ENCODE results near the gene MICAL3.
"Not testable (repeated sequence)": the region's sequence is repeated elsewhere in the genome, so short reads cannot be mapped to it uniquely, and the experiment has no call there.

Gene MICAL3

DNA sequence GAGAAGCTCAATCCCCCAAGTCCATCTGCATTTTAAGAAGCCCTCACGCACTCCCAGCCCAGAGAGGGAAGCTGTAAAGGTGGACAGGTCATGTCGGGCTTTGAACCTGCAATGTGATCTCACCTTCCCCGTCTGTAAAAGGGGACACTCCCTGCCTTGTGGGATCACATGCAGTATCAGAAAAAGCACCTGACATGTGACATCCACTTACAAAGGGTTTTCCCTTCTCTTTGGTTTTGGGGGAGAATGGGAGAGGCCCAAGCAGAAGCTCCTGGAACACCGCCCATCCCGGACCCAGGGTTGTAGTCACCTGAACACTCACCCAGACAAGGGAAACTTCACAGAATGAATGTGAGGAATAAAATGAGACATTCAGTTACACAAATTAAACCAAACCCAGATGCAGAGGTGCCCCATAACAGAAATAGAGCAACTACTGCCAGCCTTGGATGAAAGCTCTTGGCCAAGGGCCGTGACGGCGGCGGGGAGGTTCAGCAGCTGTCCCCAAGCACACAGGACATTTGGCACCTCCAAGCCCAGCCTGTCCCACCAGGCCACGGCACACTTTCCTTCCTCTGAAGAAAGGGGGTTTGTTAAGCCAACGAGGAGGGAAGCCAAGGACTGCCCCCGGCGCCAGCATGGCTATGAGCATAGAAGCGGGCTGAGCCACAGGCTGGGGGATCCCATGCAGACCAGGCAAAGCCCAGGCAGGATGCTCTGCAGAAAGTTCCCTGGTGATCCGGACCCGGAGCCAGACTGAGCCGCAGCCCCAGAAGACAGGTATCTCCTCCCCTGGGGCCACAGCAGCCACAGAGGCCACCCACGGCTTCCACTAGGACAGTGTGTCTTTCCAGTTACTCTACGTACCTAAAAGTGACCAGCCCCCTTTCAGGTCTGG is 253.9 kb downstream of the MICAL3 start:
- CTCF ChIA-PET = interaction anchor here (1.1 kb wide), 1 partner anchor 306 kb away, joined by 3 read pairs; no protein-coding TSS in a partner anchor
- POLR2A ChIA-PET = no interaction called here
- no peak for DNase-seq (ENCODE audit: extremely low spot score)
- no peak for TF ChIP-seq FOXA1 (IDR thresholded peaks at IDR 0.05)
- TF ChIP-seq SP1 (IDR thresholded peaks at IDR 0.05) = no peak
- TF ChIP-seq ZNF384 (IDR thresholded peaks at IDR 0.05) = no peak
- no peak for TF ChIP-seq PKNOX1 (IDR thresholded peaks at IDR 0.05)
- no peak for TF ChIP-seq BHLHE40 (IDR thresholded peaks at IDR 0.05; ENCODE audit: borderline replicate concordance)
- no peak for TF ChIP-seq L3MBTL2 (conservative IDR thresholded peaks at IDR 0.05)
- TF ChIP-seq FOXM1 (IDR thresholded peaks at IDR 0.05; ENCODE audit: borderline replicate concordance) = no peak
- TF ChIP-seq CTBP1 (IDR thresholded peaks at IDR 0.05; ENCODE audit: borderline replicate concordance) = no peak
- TF ChIP-seq ELF4 (IDR thresholded peaks at IDR 0.05) = no peak
- no peak for TF ChIP-seq TARDBP (IDR thresholded peaks at IDR 0.05)
- TF ChIP-seq HDGF (IDR thresholded peaks at IDR 0.05; ENCODE audit: borderline replicate concordance) = no peak
- TF ChIP-seq LEF1 (IDR thresholded peaks at IDR 0.05; ENCODE audit: borderline replicate concordance) = no peak
- TF ChIP-seq SUZ12 (IDR thresholded peaks at IDR 0.05) = no peak
- TF ChIP-seq ARNT (IDR thresholded peaks at IDR 0.05) = no peak
- no peak for TF ChIP-seq FOXK2 (IDR thresholded peaks at IDR 0.05)
- no peak for TF ChIP-seq NFRKB (IDR thresholded peaks at IDR 0.05)

- CTCF ChIA-PET = interaction anchor here (1.1 kb wide), 1 partner anchor 306 kb away, joined by 3 read pairs; no protein-coding TSS in a partner anchor
- DNase-seq (ENCODE audit: extremely low spot score) = no peak
- POLR2A ChIA-PET = no interaction called here
- TF ChIP-seq CTBP1 (IDR thresholded peaks at IDR 0.05; ENCODE audit: borderline replicate concordance) (no peak), HDGF (IDR thresholded peaks at IDR 0.05; ENCODE audit: borderline replicate concordance) (no peak), SP1 (IDR thresholded peaks at IDR 0.05) (no peak), L3MBTL2 (conservative IDR thresholded peaks at IDR 0.05) (no peak)
Measured at GRCh38 chr22:17769716-17770082, 254.7 kb downstream of the MICAL3 start.

DNA sequence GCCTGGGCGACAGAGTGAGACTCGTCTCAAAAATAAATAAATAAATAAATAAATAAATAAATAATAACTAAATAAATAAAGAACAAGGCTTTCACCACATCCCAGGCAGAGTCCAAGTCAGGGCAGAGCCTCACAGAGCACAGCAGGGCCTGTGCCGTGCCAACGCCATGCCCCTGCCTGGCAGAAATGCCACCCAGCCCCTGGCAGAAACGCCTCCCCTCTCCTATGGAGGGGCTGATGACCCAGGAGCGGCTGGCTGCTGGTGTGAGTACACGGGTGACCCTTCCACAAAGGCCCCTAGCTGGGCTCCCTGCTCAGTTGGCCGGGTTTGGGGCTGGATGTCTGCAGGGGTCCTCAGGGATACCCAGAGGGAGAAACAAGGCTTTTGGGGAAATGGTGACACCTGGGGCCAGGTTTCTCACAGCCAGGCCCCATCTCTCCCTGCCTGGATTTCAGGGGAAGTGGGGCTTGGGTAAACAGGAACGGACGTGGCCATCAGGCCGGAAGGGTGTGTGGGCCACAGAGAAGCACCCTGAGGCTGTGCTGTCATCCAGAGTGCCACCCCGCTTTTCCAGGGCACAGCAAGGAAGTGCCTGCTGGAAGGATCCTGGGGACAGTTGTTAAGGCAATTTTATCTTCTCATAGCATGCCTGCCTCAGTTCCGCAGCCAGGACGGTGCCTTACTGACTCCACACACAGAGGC is 255.2 kb downstream of the MICAL3 start:
- TF ChIP-seq L3MBTL2 (conservative IDR thresholded peaks at IDR 0.05) = no peak
- no peak for TF ChIP-seq SP1 (IDR thresholded peaks at IDR 0.05)
- no peak for TF ChIP-seq FOXM1 (IDR thresholded peaks at IDR 0.05; ENCODE audit: borderline replicate concordance)
- TF ChIP-seq ELF4 (IDR thresholded peaks at IDR 0.05) = no peak
- TF ChIP-seq ARNT (IDR thresholded peaks at IDR 0.05) = no peak
- TF ChIP-seq LEF1 (IDR thresholded peaks at IDR 0.05; ENCODE audit: borderline replicate concordance) = no peak
- TF ChIP-seq FOXA1 (IDR thresholded peaks at IDR 0.05) = no peak
- TF ChIP-seq CTBP1 (IDR thresholded peaks at IDR 0.05; ENCODE audit: borderline replicate concordance) = no peak
- no peak for TF ChIP-seq FOXK2 (IDR thresholded peaks at IDR 0.05)
- TF ChIP-seq SUZ12 (IDR thresholded peaks at IDR 0.05) = no peak
- CTCF ChIA-PET = interaction anchor here (1.1 kb wide), 1 partner anchor 307 kb away, joined by 3 read pairs; no protein-coding TSS in a partner anchor
- DNase-seq (ENCODE audit: extremely low spot score) = no peak
- POLR2A ChIA-PET = no interaction called here

- no peak for TF ChIP-seq FOXM1 (IDR thresholded peaks at IDR 0.05; ENCODE audit: borderline replicate concordance)
- TF ChIP-seq TARDBP (IDR thresholded peaks at IDR 0.05) = no peak
- TF ChIP-seq NFRKB (IDR thresholded peaks at IDR 0.05) = no peak
- TF ChIP-seq ZNF384 (IDR thresholded peaks at IDR 0.05) = no peak
- TF ChIP-seq L3MBTL2 (conservative IDR thresholded peaks at IDR 0.05) = no peak
- TF ChIP-seq LEF1 (IDR thresholded peaks at IDR 0.05; ENCODE audit: borderline replicate concordance) = no peak
- TF ChIP-seq HDGF (IDR thresholded peaks at IDR 0.05; ENCODE audit: borderline replicate concordance) = no peak
- TF ChIP-seq ELF4 (IDR thresholded peaks at IDR 0.05) = no peak
- TF ChIP-seq BHLHE40 (IDR thresholded peaks at IDR 0.05; ENCODE audit: borderline replicate concordance) = no peak
- TF ChIP-seq SP1 (IDR thresholded peaks at IDR 0.05) = no peak
- no peak for TF ChIP-seq CTBP1 (IDR thresholded peaks at IDR 0.05; ENCODE audit: borderline replicate concordance)
- TF ChIP-seq FOXK2 (IDR thresholded peaks at IDR 0.05) = no peak
- no peak for TF ChIP-seq PKNOX1 (IDR thresholded peaks at IDR 0.05)
- no peak for TF ChIP-seq FOXA1 (IDR thresholded peaks at IDR 0.05)
Measured at GRCh38 chr22:17767233-17768065, 256.9 kb downstream of the MICAL3 start.

DNA sequence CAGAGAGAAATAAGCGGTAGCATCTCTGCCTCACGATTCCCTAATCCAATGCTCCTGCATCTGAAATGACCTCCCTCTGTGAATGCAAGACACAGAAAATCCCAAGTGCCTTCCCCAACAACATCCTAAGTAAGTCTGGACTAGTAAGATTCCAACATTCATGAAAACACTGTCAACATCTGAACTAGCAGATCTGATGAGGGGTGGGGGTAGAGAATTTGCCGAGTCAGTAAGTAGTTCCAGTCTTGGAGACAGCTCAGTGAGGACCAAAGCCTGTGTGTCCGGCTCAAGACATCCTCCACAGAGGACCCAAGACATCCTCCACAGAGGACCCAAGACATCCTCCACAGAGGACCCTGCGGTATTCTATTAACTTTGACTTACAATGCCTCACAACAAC is 259.5 kb downstream of the MICAL3 start:
- ChIA-PET POLR2A (interaction anchor here (1.6 to 2.6 kb wide), 2 partner anchors 9 to 20 kb away, joined by 4 to 16 read pairs; partner anchors contain the start of gene BID), CTCF (interaction anchor here (1.1 to 1.7 kb wide), 3 partner anchors 8 to 22 kb away, joined by 3 to 6 read pairs (median 3); no protein-coding TSS in a partner anchor)
- not testable (repeated sequence) for DNase-seq (ENCODE audit: extremely low spot score)

More at GRCh38 chr22:17767233-17768065, 256.9 kb downstream of the MICAL3 start:
- ChIA-PET CTCF (interaction anchor here (1.2 kb wide), 2 partner anchors 14 to 17 kb away, joined by 3 to 4 read pairs; no protein-coding TSS in a partner anchor), POLR2A (no interaction called here)
- DNase-seq (ENCODE audit: extremely low spot score) = no peak
